GM18909 (cell line): ENCODE results near the gene PCDHGA5.
"Not testable (repeated sequence)": the region's sequence is repeated elsewhere in the genome, so short reads cannot be mapped to it uniquely, and the experiment has no call there.

Experiments used
- ATAC-seq: cut with Tn5 transposase; IDR thresholded peaks from one replicate; pipeline ENCODE4 v1.9.1; 2021; ENCODE audit warnings: mild to moderate bottlenecking; ENCODE audit not compliant: unreplicated experiment, poor library complexity

PCDHGA5 gene

GRCh38 chr5:141363952-141364660 lies at the start of gene PCDHGA5:
Gene PCDHGA5, plus strand, starts transcription at chr5:141364162. Its CDS starts 169 bp downstream, at chr5:141364331.
- ATAC-seq: no peak

GRCh38 chr5:141316963-141317362 lies 47.0 kb upstream of the PCDHGA5 start:
- ATAC-seq: not testable (repeated sequence)

- no peak for ATAC-seq
Observed at GRCh38 chr5:141319202-141319601, 44.8 kb upstream of the PCDHGA5 start.

- no peak for ATAC-seq
Observed at GRCh38 chr5:141319699-141320098, 44.3 kb upstream of the PCDHGA5 start.

GRCh38 chr5:141320225-141321169 lies 43.5 kb upstream of the PCDHGA5 start, which contains the start of gene TAF7:
Gene TAF7, minus strand, starts transcription at chr5:141320784. Its CDS starts 740 bp downstream, at chr5:141320044.
- ATAC-seq: peak; percentile 95

- no peak for ATAC-seq
Observed at GRCh38 chr5:141322261-141322660, 41.7 kb upstream of the PCDHGA5 start.

GRCh38 chr5:141326088-141326854 lies 37.7 kb upstream of the PCDHGA5 start:
- ATAC-seq: peak; percentile 85

- no peak for ATAC-seq
Observed at GRCh38 chr5:141328231-141328630, 35.7 kb upstream of the PCDHGA5 start.

- ATAC-seq: no peak
Observed at GRCh38 chr5:141330299-141331080, 33.5 kb upstream of the PCDHGA5 start, which contains the start of gene PCDHGA1. Gene PCDHGA1, plus strand, starts transcription at chr5:141330514.

- ATAC-seq: not testable (repeated sequence)
Observed at GRCh38 chr5:141332571-141332970, 31.4 kb upstream of the PCDHGA5 start.

GRCh38 chr5:141338538-141339306 lies 25.2 kb upstream of the PCDHGA5 start, which contains the start of gene PCDHGA2:
Gene PCDHGA2, plus strand, starts transcription at chr5:141338760.
- no peak for ATAC-seq

- not testable (repeated sequence) for ATAC-seq
Observed at GRCh38 chr5:141340781-141341354, 23.1 kb upstream of the PCDHGA5 start.

GRCh38 chr5:141342773-141343172 lies 21.2 kb upstream of the PCDHGA5 start:
- ATAC-seq: no peak

GRCh38 chr5:141343242-141343952 lies 20.6 kb upstream of the PCDHGA5 start, which contains the start of gene PCDHGA3:
Gene PCDHGA3, plus strand, starts transcription at chr5:141343829. Its CDS starts 205 bp downstream, at chr5:141344034.
- ATAC-seq: no peak

- no peak for ATAC-seq
Observed at GRCh38 chr5:141343953-141344463, 20.0 kb upstream of the PCDHGA5 start.

- no peak for ATAC-seq
Observed at GRCh38 chr5:141345327-141345726, 18.6 kb upstream of the PCDHGA5 start.

GRCh38 chr5:141346017-141346416 lies 17.9 kb upstream of the PCDHGA5 start:
- not testable (repeated sequence) for ATAC-seq
